Endothelial cell of umbilical vein (primary cell): ENCODE measurements around the gene INPP4B. TPM values are rescaled to one million over a fixed set of nuclear protein-coding genes. Genes with fewer than 3 reads are reported as not detected.

ENCODE experiments used
- BruUV-seq: library from RNA; stranded (reverse); fragments of 400-500 nt; replicated peaks from 2 replicates; lab custom pipeline; 2021; lab: Mats Ljungman, UMichigan
- CTCF ChIA-PET: fragments of 300-600, 350-600 bp; sonication (Branson Sonifier 250); formaldehyde crosslinking; loops from one replicate; lab custom pipeline; 2021; ENCODE audit warnings: antibody characterized with exemption, inconsistent platforms; lab: Charles Lee
- POLR2A ChIA-PET: fragments of 300-600, 350-600 bp; sonication (Branson Sonifier 250); formaldehyde crosslinking; loops from one replicate; lab custom pipeline; 2021; ENCODE audit warnings: antibody characterized with exemption, inconsistent platforms; lab: Charles Lee
- DNase-seq: peaks from one replicate; pipeline ENCODE4 v3.0.0-alpha.2; 2011; ENCODE audit warnings: low read depth, low spot score
- FAIRE-seq: peaks from 2 replicates; lab custom pipeline; 2011; peaks lifted over from hg19 to GRCh38; lab: Jason Lieb, UNC
- H2AFZ ChIP-seq: 2 replicates; pipeline ENCODE4 v1.6.0; 2012; ENCODE audit warnings: low read depth, low read length, control low read depth, inconsistent platforms
- H3K27ac ChIP-seq: 2 replicates; pipeline ENCODE4 v1.5.1; 2011; ENCODE audit warnings: low read depth, mild to moderate bottlenecking, control low read depth, low read length, moderate library complexity; ENCODE audit not compliant: insufficient read depth
- H3K27me3 ChIP-seq, 2 experiments: 2 replicates each; pipeline versions ENCODE4 v1.6.0 to v1.6.1; 2011; ENCODE audit warnings: low read length in 2 of 2, mixed read lengths in 1 of 2; ENCODE audit not compliant: control insufficient read depth in 2 of 2, insufficient read depth in 2 of 2
- H3K36me3 ChIP-seq, 2 experiments: 2 replicates in 1 of 2; 3 replicates in 1 of 2; pipeline ENCODE4 v1.5.1; 2011; ENCODE audit warnings: low read length in 2 of 2, mild to moderate bottlenecking in 1 of 2, moderate library complexity in 1 of 2; ENCODE audit not compliant: control insufficient read depth in 2 of 2, insufficient read depth in 2 of 2; ENCODE audit errors: extremely low read depth in 1 of 2
- H3K4me1 ChIP-seq: 3 replicates; pipeline ENCODE4 v1.5.1; 2011; ENCODE audit warnings: mild to moderate bottlenecking, low read length; ENCODE audit not compliant: control insufficient read depth, insufficient read depth; ENCODE audit errors: extremely low read depth
- H3K4me2 ChIP-seq: 2 replicates; pipeline ENCODE4 v1.6.1; 2011; ENCODE audit warnings: low read length, control low read depth, mixed read lengths; ENCODE audit not compliant: insufficient read depth
- H3K4me3 ChIP-seq, 3 experiments: fragments of 200-600 bp in 1 of 3; sonication (generic), shearing (Covaris generic) in 1 of 3; replicated peaks in 1 of 3; 2 replicates each; pipeline ENCODE4 v1.5.1; 2011 to 2016; ENCODE audit warnings: control low read depth in 3 of 3, low read length in 3 of 3, mild to moderate bottlenecking in 2 of 3, inconsistent platforms in 1 of 3, low read depth in 1 of 3, moderate library complexity in 1 of 3; ENCODE audit not compliant: insufficient read depth in 1 of 3
- H3K79me2 ChIP-seq: 2 replicates; pipeline ENCODE4 v1.6.0; 2012; ENCODE audit warnings: low read length, inconsistent platforms; ENCODE audit not compliant: control insufficient read depth, insufficient read depth
- H3K9ac ChIP-seq: replicated peaks from 2 replicates; pipeline ENCODE3; 2011; ENCODE audit warnings: low read length, control low read depth; ENCODE audit not compliant: insufficient read depth; ENCODE audit errors: extremely low read depth
- H3K9me1 ChIP-seq: replicated peaks from 3 replicates; pipeline ENCODE4 v1.6.0; 2011; ENCODE audit warnings: mild to moderate bottlenecking, low read length; ENCODE audit not compliant: control insufficient read depth, insufficient read depth; ENCODE audit errors: extremely low read depth
- H3K9me3 ChIP-seq: replicated peaks from 2 replicates; pipeline ENCODE4 v1.5.1; 2012; ENCODE audit warnings: low read length, inconsistent platforms; ENCODE audit not compliant: control insufficient read depth, insufficient read depth
- H4K20me1 ChIP-seq: replicated peaks from 2 replicates; pipeline ENCODE3; 2011; ENCODE audit warnings: mild to moderate bottlenecking, low read length; ENCODE audit not compliant: control insufficient read depth, insufficient read depth; ENCODE audit errors: extremely low read depth
- EZH2 ChIP-seq: IDR thresholded peaks from 2 replicates; pipeline ENCODE4 v1.6.1; 2012; ENCODE audit warnings: borderline replicate concordance, low read depth, mild to moderate bottlenecking, moderate library complexity, low read length, inconsistent platforms; ENCODE audit not compliant: severe bottlenecking
- FOS ChIP-seq: IDR thresholded peaks from 2 replicates; pipeline ENCODE4 v1.6.1; 2011; ENCODE audit warnings: mild to moderate bottlenecking, low read length, moderate library complexity, borderline replicate concordance; ENCODE audit not compliant: insufficient read depth
- GATA2 ChIP-seq: IDR thresholded peaks from 2 replicates; pipeline ENCODE4 v1.7.0; 2011; ENCODE audit warnings: low read depth, mild to moderate bottlenecking, moderate library complexity, mixed read lengths, low read length; ENCODE audit not compliant: insufficient read length, insufficient read depth
- JUN ChIP-seq: IDR thresholded peaks from 2 replicates; pipeline ENCODE4 v1.6.1; 2011; ENCODE audit warnings: borderline replicate concordance, low read depth; ENCODE audit not compliant: insufficient read length, insufficient read depth
- MYC ChIP-seq: IDR thresholded peaks from one replicate; pipeline ENCODE4 v1.6.1; 2011; ENCODE audit warnings: mild to moderate bottlenecking, low read depth, low read length
- POLR2A ChIP-seq: IDR thresholded peaks from 2 replicates; pipeline ENCODE4 v1.6.1; 2012; ENCODE audit warnings: low read depth, mild to moderate bottlenecking, control low read depth, low read length
- POLR2AphosphoS5 ChIP-seq: IDR thresholded peaks from 2 replicates; pipeline ENCODE4 v1.6.1; 2012; ENCODE audit warnings: low read depth, mild to moderate bottlenecking, control low read depth, low read length, moderate library complexity; ENCODE audit not compliant: insufficient read depth
- dilution Hi-C: fragments of 300-500 bp; cut with MboI; formaldehyde crosslinking; loops from one replicate; pipeline ENCODE4 v1.15.0; 2019; ENCODE audit warnings: low sequenced_read_pairs; ENCODE audit not compliant: extremely low pct_ligation_motif_present
- intact Hi-C: fragments of 100-400 bp; cut with micrococcal nuclease; formaldehyde crosslinking; loops from one replicate; pipeline ENCODE4 v1.10.0; 2022
- polyA plus RNA-seq, 4 experiments: library from polyadenylated mRNA; depleted of rRNA in 3 of 4; stranded (reverse) in 3 of 4; unstranded in 1 of 4; fragments of >200 nt; gene quantifications; 2 replicates each; pipeline versions ENCODE4 v1.2.1 to v1.2.3, GENCODE V29; 2011 to 2012; ENCODE audit warnings: missing spikeins in 1 of 4
- total RNA-seq: library from RNA; stranded (reverse); gene quantifications from 2 replicates; pipeline ENCODE4 v1.2.3, GENCODE V29; 2021
- TF ChIP-seq, protein P1 (sequence below): IDR thresholded peaks from 2 replicates; pipeline ENCODE4 v1.6.1; 2011; ENCODE audit not compliant: insufficient read depth, insufficient read length
- TF ChIP-seq, protein P2 (sequence below), 2 donors: IDR thresholded peaks; 1 replicate in 1 of 2; 2 replicates in 1 of 2; pipeline ENCODE4 v1.5.1; 2011; ENCODE audit warnings: low read length in 2 of 2, mild to moderate bottlenecking in 2 of 2, moderate library complexity in 2 of 2, control low read depth in 1 of 2, inconsistent platforms in 1 of 2, low read depth in 1 of 2; ENCODE audit not compliant: insufficient read depth in 1 of 2; ENCODE audit errors: extremely low read depth in 1 of 2

The INPP4B gene
- total and polyA plus RNA-seq, 2 donors (not counting 3 experiments of a cell fraction or from before 2014, with no cell fraction given), result 0.41 to 3.1 TPM

DNA sequence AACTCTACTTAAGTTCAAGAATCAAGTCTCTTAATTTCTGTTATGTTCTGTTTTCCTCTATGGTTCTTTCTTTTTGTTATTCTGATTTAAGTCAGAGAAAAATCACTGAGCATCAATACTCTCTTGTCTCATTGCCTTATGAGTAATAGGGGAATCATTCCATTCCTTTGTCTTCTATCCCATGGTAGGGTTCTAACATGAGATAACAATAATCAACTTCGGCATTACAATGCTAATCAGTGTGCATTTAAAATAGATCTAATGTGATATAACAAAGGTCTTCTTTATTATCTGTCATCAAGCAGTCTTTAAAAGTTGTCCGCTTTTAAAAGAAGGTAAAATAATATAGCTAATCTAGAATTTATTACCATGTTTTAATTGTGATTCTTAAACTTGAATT is 762.8 kb downstream of the INPP4B start:
- dilution Hi-C loops (no loop called here), intact Hi-C loops (no loop called here)
- DNase-seq (no peak), FAIRE-seq (no peak)
- H3K27ac ChIP-seq, result no peak overlapping the region
- H2AFZ ChIP-seq, result no peak overlapping the region
- H3K27me3 ChIP-seq, result no peaks in the 10 kb centered on the region
- no peak overlapping the region for H3K9ac ChIP-seq
- no peak overlapping the region for H3K4me2 ChIP-seq
- H3K79me2 ChIP-seq, result no peaks in the 10 kb centered on the region
- H3K4me3 ChIP-seq, result no peak overlapping the region
- no peaks in the 10 kb centered on the region for H3K9me1 ChIP-seq
- TF ChIP-seq, protein P1, sequence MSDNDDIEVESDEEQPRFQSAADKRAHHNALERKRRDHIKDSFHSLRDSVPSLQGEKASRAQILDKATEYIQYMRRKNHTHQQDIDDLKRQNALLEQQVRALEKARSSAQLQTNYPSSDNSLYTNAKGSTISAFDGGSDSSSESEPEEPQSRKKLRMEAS, result no peak
- TF ChIP-seq FOS (no peak), GATA2 (no peak)
- H3K4me1 ChIP-seq, result no peaks in the 10 kb centered on the region
- ChIA-PET POLR2A (no interaction called here), CTCF (no interaction called here)
- no TSS peak for BruUV-seq
- H3K9me3 ChIP-seq, result no peaks in the 10 kb centered on the region
- H3K36me3 ChIP-seq, result no peaks in the 10 kb centered on the region
- H4K20me1 ChIP-seq, result no peaks in the 10 kb centered on the region

DNA sequence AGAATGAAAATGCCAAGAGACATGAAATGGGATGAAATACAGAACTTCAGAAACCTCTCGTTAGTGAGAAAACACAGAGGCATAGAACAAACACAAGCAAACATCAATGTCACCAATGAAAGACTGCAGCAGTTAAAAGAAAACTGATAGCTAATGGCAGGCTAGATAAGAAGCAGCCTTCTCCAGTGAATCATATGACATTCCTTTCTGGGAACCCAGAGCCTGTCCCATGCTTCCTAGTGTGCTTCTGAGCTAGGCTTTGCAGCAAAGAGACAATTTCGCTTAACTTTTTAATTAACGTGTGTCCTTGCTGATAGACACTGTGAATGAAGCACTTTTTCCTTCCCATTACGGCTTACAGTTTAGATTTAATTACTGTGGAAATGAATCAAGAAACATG is 765.1 kb downstream of the INPP4B start:
- H3K27me3 ChIP-seq, result no peaks in the 10 kb centered on the region
- no peaks in the 10 kb centered on the region for H3K79me2 ChIP-seq
- H2AFZ ChIP-seq, result no peak overlapping the region
- dilution Hi-C loops, result no loop called here
- no peak overlapping the region for H3K27ac ChIP-seq
- H3K4me2 ChIP-seq, result no peak overlapping the region
- no peak for FAIRE-seq
- H3K4me3 ChIP-seq, result no peak overlapping the region
- ChIA-PET CTCF (interaction anchor here (1.5 kb wide), 1 partner anchor 735 kb away, joined by 4 read pairs; no protein-coding TSS in a partner anchor), POLR2A (no interaction called here)
- H3K4me1 ChIP-seq, result peaks cover 4% of the 10 kb centered on the region
- TF ChIP-seq MYC (no peak), EZH2 (no peak), POLR2AphosphoS5 (no peak), POLR2A (no peak), JUN (no peak), FOS (no peak), GATA2 (no peak)
- TF ChIP-seq, protein P2, sequence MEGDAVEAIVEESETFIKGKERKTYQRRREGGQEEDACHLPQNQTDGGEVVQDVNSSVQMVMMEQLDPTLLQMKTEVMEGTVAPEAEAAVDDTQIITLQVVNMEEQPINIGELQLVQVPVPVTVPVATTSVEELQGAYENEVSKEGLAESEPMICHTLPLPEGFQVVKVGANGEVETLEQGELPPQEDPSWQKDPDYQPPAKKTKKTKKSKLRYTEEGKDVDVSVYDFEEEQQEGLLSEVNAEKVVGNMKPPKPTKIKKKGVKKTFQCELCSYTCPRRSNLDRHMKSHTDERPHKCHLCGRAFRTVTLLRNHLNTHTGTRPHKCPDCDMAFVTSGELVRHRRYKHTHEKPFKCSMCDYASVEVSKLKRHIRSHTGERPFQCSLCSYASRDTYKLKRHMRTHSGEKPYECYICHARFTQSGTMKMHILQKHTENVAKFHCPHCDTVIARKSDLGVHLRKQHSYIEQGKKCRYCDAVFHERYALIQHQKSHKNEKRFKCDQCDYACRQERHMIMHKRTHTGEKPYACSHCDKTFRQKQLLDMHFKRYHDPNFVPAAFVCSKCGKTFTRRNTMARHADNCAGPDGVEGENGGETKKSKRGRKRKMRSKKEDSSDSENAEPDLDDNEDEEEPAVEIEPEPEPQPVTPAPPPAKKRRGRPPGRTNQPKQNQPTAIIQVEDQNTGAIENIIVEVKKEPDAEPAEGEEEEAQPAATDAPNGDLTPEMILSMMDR (IDR thresholded peaks at IDR 0.05; ENCODE audit: extremely low read depth in 1 of 2, insufficient read depth in 1 of 2, low read depth in 1 of 2, low read length in 2 of 2), result no peak
- TF ChIP-seq, protein P1, result no peak
- intact Hi-C loops, result no loop called here
- H3K9me3 ChIP-seq, result no peaks in the 10 kb centered on the region
- BruUV-seq, result no TSS peak
- no peak for DNase-seq
- H3K9ac ChIP-seq, result no peak overlapping the region
- H3K36me3 ChIP-seq, result no peaks in the 10 kb centered on the region
- no peaks in the 10 kb centered on the region for H4K20me1 ChIP-seq
- H3K9me1 ChIP-seq, result no peaks in the 10 kb centered on the region
